GM21447 (cell line): ENCODE measurements around the gene MTERF4.
"Not testable (repeated sequence)": the region's sequence is repeated elsewhere in the genome, so short reads cannot be mapped to it uniquely, and the experiment has no call there.

Experiments
- ATAC-seq: cut with Tn5 transposase; IDR thresholded peaks from one replicate; pipeline ENCODE4 v1.9.1; 2021; ENCODE audit not compliant: unreplicated experiment

The MTERF4 gene

GRCh38 chr2:241112046-241112445 is 10.0 kb upstream of the MTERF4 start:
- no peak for ATAC-seq

GRCh38 chr2:241111440-241111805 is 9.3 kb upstream of the MTERF4 start:
- peak; percentile 38 for ATAC-seq

DNA sequence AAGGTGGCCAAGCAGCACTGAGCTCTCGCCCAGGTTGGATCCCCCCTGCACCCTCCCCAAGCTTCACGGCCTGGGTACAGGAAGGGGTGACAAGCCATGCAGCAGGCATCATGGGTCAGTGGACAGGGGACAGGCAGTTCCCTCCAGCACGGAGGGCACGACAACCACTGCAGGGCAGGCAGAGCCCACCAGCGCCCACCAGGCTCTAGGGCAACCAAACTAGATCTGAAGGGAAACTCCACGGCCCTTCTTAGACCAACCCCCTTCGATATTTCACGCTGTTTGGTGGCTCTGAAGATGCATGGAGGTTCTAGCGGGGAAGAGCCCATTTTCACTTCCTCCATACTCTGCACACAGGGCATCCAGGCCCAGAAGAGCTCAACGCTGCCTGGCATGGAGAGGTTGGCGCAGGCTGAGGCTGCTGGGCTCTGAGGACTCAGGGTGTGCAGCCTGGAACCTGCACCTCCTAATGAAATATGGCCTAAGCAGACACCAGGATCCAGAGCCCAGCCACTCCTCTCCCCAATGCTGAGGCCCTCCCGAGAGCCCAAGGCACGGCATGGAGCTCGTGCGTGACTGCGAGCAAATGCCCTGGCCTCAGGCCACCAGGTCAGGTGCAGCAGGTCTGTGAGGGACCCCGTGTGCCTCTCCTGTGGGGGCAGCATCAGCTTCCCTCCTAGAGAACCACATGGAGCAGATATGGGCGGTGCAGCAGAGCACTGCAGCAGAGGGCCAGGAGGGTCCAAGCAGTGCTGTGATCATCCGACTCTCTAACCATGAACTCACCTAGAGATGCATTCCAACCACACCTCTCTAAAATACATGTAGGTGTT is 8.7 kb upstream of the MTERF4 start:
- peak; percentile 50 for ATAC-seq

DNA sequence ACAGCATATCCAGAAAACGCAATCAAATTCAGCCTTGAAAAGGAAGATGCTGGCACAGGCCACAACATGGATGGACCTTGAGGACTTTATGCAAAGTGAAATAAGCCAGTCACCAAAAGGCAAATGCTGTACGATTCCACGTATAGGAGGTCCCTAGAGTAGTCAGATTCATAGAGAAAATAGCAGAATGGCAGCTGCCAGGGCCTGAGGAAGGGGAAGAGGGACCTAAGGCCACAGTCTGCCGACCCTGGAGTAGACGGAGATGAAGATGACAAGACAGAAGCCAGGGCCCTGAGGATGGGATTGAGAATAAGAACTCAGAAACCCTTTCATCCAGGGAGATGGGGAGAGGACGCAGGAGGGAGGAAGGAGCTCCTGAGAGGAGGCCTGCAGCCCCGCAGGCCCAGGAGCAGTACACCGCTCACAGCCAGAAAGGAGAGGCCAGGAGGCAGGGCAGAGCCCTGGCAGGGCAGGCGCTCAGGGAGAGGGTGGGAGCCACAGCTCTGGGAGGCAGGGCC is 8.1 kb upstream of the MTERF4 start:
- no peak for ATAC-seq

GRCh38 chr2:241109210-241110088 is 7.4 kb upstream of the MTERF4 start:
- ATAC-seq: no peak

DNA sequence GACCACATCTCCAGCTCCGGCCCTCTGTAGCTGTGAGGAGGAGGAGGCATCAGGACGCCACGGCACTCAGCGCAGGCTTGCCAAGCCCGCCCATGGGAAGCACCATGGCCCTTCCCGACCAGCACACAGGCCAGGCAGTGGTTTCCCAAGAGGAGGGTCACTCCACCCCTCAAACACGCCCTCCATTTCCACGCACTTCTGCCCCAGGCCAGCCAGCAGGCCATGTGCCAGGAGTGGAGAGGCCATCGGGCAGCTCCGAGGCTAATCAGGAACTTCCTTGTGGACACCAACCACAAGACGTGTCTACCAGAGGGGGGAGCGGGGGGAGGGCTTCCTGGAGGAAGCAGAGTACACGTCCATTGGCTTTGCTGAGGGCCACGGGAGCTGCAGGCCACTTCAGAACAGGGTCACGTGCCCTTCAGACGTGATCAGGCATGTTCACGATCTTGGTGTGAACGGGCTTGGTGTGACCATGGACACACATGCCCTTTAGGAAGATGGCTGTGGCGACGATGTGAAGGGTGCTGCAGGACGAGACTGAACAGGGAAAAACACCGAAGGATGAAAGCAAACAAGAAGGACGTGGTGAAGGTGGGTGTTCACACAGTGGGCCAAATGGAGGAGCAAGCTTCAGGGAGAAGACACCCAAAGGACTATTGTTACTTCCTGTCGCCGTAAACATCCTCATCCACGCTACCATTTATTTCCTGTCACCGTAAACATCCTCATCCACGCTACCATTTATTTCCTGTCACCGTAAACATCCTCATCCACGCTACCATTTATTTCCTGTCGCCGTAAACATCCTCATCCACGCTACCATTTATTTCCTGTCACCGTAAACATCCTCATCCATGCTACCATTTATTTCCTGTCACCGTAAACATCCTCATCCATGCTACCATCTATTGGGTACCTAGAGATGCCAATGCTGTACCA is 6.5 kb upstream of the MTERF4 start:
- ATAC-seq: no peak

DNA sequence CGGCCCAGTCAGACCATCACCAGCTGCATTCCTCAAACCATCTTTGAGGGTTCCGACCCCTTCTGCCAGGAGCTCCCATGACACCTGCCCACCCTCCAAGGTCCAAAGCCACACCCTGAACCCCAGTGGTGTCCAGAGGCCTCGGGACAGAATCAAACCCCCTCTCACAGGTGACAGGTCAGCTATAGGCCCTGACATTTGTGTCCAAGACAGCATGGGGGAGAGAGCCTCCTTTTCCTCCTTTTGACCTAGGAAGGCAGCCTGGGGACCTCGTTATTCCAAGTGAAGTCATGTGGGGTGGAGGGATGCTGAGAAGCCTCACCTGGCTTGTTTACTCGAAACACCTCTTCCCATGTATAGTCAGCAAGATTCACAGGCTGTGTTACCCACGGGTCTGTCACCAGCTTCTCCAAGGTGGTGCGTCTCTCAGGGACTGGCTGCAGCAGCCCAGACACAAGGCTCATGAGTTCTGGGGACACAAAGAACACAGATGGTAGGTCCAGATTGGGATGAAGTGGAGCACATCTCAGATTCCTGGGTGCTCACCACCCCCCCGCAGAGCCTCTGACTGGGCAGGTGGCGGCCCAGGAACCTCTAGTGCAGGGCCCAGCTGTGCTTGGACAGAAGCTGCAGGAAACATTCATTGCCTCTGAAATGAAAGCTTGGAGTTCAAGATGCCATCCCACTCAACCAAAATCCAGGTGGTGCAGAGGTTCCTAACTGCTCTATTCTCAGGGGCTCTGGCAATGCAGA is 5.1 kb upstream of the MTERF4 start:
- no peak for ATAC-seq

GRCh38 chr2:241105641-241106040 is 3.6 kb upstream of the MTERF4 start:
- ATAC-seq: no peak

DNA sequence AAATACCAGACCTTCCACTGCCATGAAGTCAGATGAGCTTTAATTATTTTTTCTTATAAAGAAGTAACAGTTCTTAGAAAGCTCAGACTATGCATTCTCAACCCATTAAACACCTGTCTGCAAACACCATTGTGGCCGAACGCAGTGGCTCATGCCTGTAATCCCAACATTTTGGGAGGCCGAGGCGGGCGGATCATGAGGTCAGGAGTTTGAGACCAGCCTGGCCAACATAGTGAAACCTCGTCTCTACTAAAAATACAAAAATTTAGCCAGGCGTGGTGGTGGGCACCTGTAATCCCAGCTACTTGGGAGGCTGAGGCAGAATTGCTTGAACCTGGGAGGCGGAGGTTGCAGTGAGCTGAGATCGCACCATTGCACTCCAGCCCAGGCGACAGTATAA is 2.5 kb upstream of the MTERF4 start:
- ATAC-seq: not testable (repeated sequence)

DNA sequence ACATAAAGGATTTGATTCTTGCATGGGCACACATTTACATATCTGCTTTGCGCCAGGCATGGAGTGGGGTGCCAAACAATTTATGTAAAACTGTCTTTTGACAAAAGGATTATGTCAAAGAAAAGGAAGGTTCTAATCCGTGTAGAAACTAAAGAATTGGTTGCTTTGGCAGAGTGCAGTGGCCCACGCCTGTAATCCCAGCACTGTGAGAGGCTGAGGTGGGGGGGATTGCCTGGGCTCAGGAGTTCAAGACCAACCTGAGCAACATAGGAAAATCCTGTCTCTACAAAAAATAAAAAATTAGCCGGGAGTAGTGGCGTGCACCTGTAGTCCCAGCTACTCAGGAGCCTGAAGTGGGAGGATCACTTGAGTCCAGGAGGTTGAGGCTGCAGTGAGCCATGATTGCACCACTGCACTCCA is 1.1 kb upstream of the MTERF4 start:
- ATAC-seq: no peak

DNA sequence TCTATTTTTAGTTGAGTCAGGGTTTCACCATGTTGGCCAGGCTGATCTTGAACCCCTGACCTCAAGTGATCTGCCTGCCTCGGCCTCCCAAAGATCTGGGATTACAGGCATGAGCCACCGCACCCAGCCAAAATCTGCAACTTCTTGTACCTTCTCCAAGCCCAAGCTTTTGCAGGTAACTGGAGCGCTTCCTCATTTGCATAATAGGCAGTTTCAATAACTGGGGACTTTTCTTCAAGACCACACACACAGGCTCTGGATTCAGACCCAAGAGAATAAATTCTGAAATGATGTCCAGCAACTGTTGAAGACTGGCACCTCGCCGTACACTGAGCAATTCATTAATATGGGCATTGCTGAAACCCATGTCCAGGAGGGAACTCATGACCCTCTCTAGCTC is 2.8 kb downstream of the MTERF4 start:
- ATAC-seq: no peak

GRCh38 chr2:241096979-241097378 is 5.1 kb downstream of the MTERF4 start:
- peak; percentile 48 for ATAC-seq

DNA sequence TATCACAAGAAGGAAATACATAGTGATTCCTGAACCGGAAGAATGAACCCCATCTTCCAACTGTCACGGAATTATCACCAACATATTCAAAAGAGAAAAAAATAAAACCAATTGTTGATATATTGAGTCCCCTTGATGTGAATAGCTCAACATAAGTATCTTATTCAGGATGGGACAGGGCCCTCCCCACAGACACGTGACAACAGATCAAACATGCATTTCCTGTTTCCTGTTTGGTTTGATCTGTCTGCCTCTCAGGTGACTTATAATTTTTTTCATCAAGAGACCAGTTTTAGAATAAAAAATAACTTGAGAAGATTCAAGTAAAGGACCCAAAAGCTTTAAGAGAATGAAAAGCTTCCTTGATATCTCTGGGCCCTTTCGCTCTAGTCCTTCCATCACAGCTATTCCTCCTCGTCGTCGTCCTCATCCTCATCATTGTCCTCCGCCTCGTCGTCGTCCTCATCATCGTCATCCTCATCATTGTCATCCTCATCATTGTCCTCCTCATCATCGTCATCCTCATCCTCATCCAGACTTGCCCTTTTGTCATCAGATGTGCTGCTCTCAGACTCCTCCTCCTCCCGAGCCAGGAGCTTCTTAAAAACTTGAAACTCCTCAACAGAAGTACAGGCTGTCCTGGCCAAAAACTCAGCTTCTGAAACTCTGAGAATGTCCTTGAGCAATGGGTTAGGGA is 6.3 kb downstream of the MTERF4 start:
- no peak for ATAC-seq

GRCh38 chr2:241094924-241095420 is 7.1 kb downstream of the MTERF4 start:
- no peak for ATAC-seq

DNA sequence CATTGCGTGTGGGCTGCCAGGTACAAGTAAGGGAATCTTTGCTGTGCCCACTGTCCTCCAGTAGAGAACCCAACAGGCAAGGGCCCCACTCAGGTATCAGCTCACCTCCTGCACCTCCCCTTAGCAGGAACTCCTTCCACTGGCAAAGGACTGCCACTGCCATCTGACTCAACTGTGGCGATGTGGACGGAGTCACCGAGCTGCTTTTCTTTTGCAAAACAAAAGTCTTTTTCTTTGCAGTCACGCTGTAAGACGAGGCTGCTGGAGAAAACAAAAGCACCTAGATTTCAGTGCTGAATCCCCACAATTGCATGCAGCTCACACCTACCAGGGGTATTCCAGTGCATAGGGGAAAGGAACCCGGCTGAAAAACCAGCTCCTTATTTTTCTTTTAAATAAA is 7.9 kb downstream of the MTERF4 start:
- ATAC-seq: no peak

DNA sequence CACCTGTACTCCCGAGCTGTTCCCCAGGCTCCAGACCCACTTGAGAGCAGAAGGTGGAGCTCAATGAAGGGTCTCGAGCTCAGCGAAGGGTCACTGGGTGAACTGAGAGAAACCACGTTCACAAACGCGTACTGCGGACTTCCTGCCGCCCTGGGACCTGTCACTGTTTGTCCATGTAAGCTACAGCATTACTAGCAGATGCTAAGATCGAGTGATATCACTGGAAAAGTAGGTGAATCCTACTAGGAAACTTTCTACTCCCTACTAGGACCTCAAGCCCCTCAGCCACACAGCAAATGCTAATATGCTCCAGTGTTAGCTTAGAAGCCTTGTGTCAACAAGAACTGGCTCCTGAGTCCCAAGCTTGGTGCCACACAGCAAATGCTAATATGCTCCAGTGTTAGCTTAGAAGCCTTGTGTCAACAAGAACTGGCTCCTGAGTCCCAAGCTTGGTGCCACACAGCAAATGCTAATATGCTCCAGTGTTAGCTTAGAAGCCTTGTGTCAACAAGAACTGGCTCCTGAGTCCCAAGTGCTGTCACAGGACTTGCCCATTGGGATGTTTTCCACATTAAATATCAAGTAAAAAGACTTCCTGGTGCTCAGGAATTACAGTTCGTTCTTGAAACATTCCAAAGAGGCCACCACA is 8.8 kb downstream of the MTERF4 start:
- ATAC-seq: not testable (repeated sequence)

DNA sequence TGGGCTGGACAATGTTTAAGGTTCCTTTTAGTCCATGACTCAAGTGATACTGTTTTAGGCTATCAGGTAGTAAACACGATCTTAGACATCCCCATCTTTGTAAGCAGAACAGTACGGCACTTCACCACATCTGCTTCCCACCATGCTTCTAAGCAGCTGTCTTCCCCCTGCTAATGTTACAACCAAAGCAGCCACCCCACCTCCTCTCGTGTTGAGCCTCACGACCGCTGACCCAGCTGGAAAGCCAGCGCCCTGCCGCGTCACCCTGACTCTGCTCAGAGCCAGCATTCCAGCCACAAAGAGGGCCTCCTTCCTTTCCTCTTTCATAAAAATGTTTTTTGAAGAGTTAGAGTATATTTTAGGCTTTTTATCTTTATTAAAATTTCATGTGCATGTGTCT is 9.4 kb downstream of the MTERF4 start:
- ATAC-seq: no peak

DNA sequence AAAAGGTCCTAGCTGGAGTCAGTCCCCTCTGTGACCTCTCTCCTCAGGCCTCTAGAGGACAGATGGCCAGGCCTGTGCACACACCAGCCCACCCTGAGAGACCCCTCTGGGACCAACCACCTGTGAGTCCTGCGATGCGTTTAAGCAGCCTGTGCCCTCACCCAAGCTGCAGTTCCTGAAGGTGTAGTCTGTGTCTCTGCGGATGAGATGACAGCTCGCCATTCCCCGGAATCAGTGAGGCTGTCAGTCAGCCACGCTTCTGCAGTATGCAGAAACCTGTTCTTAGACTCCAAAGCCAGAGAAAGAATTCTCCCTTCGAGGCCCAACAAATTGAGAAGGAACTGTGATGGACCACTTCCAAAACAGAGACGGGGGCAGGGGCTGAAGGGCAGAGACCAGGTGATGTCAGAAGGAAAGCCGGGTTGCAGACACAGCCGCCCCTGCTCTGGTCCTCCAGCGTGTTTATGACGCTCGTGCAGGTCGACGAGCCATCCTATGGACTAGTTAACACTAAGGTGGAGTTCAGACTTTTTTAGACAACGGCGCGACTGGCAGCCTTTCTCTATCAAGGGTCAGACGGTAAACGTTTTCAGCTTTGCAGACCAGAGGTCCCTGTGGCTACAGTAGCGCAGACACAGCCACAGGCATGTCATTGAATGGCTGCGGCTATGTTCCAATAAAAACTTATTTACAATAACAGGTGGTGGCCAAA is 10.2 kb downstream of the MTERF4 start:
- no peak for ATAC-seq
